ENCODE data around the gene POFUT1. TPM values are rescaled to one million over a fixed set of nuclear protein-coding genes. Genes with fewer than 3 reads are reported as not detected.

Gene POFUT1
- total RNA-seq, 1 donor: 50.1 TPM

GRCh38 chr20:32281711-32282110 is 74.0 kb downstream of the POFUT1 start:
- H3K4me3 ChIP-seq (ENCODE audit: low read depth, low read length): no peak overlapping the region
- TF ChIP-seq, protein P1, sequence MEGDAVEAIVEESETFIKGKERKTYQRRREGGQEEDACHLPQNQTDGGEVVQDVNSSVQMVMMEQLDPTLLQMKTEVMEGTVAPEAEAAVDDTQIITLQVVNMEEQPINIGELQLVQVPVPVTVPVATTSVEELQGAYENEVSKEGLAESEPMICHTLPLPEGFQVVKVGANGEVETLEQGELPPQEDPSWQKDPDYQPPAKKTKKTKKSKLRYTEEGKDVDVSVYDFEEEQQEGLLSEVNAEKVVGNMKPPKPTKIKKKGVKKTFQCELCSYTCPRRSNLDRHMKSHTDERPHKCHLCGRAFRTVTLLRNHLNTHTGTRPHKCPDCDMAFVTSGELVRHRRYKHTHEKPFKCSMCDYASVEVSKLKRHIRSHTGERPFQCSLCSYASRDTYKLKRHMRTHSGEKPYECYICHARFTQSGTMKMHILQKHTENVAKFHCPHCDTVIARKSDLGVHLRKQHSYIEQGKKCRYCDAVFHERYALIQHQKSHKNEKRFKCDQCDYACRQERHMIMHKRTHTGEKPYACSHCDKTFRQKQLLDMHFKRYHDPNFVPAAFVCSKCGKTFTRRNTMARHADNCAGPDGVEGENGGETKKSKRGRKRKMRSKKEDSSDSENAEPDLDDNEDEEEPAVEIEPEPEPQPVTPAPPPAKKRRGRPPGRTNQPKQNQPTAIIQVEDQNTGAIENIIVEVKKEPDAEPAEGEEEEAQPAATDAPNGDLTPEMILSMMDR (IDR thresholded peaks at IDR 0.05; ENCODE audit: insufficient read depth, low read depth, low read length): no peak
- no peak for DNase-seq (ENCODE audit: low read depth)

- TF ChIP-seq, protein P1 (IDR thresholded peaks at IDR 0.05; ENCODE audit: insufficient read depth, low read depth, low read length): no peak
- DNase-seq (ENCODE audit: low read depth): no peak
- H3K4me3 ChIP-seq (ENCODE audit: low read depth, low read length): no peak overlapping the region
These were observed 74.8 kb downstream of the POFUT1 start for GRCh38 chr20:32282461-32282860.

DNA sequence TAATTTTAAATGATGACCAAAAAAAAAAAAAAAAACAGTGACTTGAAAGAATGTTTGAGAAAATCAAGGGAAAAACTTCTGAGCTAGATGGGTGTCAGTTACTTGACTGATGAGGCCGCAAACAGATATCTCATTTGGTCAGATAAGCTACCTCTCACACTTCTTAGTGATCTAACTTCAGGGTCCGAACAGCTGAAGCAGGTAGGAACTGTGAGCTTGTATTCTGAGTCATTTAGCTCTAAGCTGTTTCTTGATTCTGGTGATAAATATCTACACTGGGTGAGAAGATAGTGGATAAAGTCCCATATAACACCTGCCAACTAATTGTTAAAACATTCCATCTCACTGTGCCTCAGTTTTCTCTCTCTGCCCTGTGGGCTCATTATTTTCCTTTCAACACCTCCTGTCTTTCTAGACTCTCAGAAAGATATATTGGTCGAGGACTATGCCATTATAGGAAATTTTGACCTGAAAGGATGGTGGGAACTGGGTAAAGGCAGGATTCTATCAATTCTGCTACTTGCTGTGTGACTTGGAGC is 77.5 kb downstream of the POFUT1 start:
- TF ChIP-seq, protein P1 (IDR thresholded peaks at IDR 0.05; ENCODE audit: insufficient read depth, low read depth, low read length): no peak
- DNase-seq (ENCODE audit: low read depth): no peak
- H3K4me3 ChIP-seq (ENCODE audit: low read depth, low read length): no peak overlapping the region

- H3K4me3 ChIP-seq (ENCODE audit: low read depth, low read length): no peak overlapping the region
- TF ChIP-seq, protein P1 (IDR thresholded peaks at IDR 0.05; ENCODE audit: insufficient read depth, low read depth, low read length): no peak
- DNase-seq (ENCODE audit: low read depth): peak; percentile 60
These were observed 78.1 kb downstream of the POFUT1 start for GRCh38 chr20:32285621-32286371.

DNA sequence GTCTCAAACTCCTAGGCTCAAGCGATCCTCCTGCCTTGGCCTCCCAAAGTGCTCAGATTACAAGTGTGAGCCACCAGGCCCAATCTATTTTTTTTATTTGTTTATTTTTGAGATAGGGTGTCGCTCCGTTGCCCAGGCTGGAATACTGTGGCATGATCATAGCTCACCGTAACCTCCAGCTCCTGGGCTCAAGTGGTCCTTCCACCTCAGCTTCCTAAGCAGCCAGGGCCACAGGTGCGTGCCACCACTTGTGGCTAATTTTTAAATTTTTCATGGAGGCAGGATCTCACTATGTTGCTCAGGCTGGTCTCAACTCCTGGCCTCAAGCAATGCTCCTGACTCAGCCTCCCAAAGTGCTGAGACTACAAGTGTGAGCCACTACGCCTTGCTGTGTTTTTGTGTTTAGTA is 79.6 kb downstream of the POFUT1 start:
- H3K4me3 ChIP-seq (ENCODE audit: low read depth, low read length): no peak overlapping the region
- no peak for DNase-seq (ENCODE audit: low read depth)
- TF ChIP-seq, protein P1 (IDR thresholded peaks at IDR 0.05; ENCODE audit: insufficient read depth, low read depth, low read length): no peak

Other genes with a start within 250 kb of the POFUT1 start
- gene XKR7, start 239.7 kb upstream of the POFUT1 start, total RNA-seq: not detected in 2 replicates
- gene CCM2L, start 197.4 kb upstream of the POFUT1 start, total RNA-seq: under 0.01 TPM in 1 of 2 replicates, not detected in the other
- not detected in 2 replicates for gene HCK, start 155.6 kb upstream of the POFUT1 start, total RNA-seq
- gene TM9SF4, start 98.2 kb upstream of the POFUT1 start, total RNA-seq: 43.5 and 58.7 TPM in 2 replicates
- 3.9 and 4.3 TPM in 2 replicates for gene PLAGL2, start 137 bp upstream of the POFUT1 start, total RNA-seq
- gene KIF3B, start 69.8 kb downstream of the POFUT1 start, total RNA-seq: 24.2 TPM in 2 replicates
- 48.0 and 61.7 TPM in 2 replicates for gene ASXL1, start 150.5 kb downstream of the POFUT1 start, total RNA-seq

Measured in fibroblast of villous mesenchyme (primary cell).